Mucosa of descending colon (tissue), 3 donors: Measurements from ENCODE around the gene SSB. TPM values are rescaled to one million over a fixed set of nuclear protein-coding genes. Genes with fewer than 3 reads are reported as not detected.
"Not testable (repeated sequence)": the region's sequence is repeated elsewhere in the genome, so short reads cannot be mapped to it uniquely, and the experiment has no call there.

Experiments used
- ATAC-seq: fragments of 200-7000 bp; cut with Tn5 transposase; one replicate; pipeline ENCODE4 v1.9.1; 2020; ENCODE audit warnings: mild to moderate bottlenecking, moderate library complexity
- DNase-seq, 3 donors: peaks; one replicate each; pipeline ENCODE4 v3.0.0-alpha.2; 2020
- H3K36me3 ChIP-seq: fragments of 200-600 bp; one replicate; pipeline ENCODE4 v1.8.0; 2021; ENCODE audit warnings: low read depth, mild to moderate bottlenecking
- H3K4me1 ChIP-seq: fragments of 200-600 bp; one replicate; pipeline ENCODE4 v1.8.0; 2021; ENCODE audit warnings: low read depth, mild to moderate bottlenecking
- H3K4me3 ChIP-seq: fragments of 200-600 bp; one replicate; pipeline ENCODE4 v1.8.0; 2021; ENCODE audit warnings: mild to moderate bottlenecking
- H3K9me3 ChIP-seq: fragments of 200-600 bp; one replicate; pipeline ENCODE4 v1.8.0; 2021; ENCODE audit warnings: mild to moderate bottlenecking
- intact Hi-C, 2 donors: fragments of 100-400 bp; cut with DNase I in 1 of 2; cut with micrococcal nuclease in 1 of 2; formaldehyde crosslinking; loops; one replicate each; pipeline versions ENCODE4 v1.11.0 to v1.11.1; 2022; cut with DNase I, micrococcal nuclease
- total RNA-seq, 3 donors: library from RNA; stranded (reverse); fragmentation: NEBNext Ultra II Directional in 2 of 3; extraction: Animal tissue kit (Norgen Biotek cat#: 25700) in 2 of 3; gene quantifications; one replicate each; pipeline versions ENCODE4 v1.2.1 to v1.2.4, GENCODE V29; 2021 to 2023
- TF ChIP-seq, protein P1 (sequence below): fragments of 200-600 bp; IDR thresholded peaks from one replicate; pipeline ENCODE4 v1.8.0; 2022; ENCODE audit warnings: antibody characterized with exemption, mild to moderate bottlenecking
- donor health status: DM: no; HTN: no; CAD: no; lungs with moderate emphysema.
- donor health status: DM: no; HTN: no; CAD: no.
- donor health status: DM: no; HTN: yes; CAD: no.

Gene SSB
- total RNA-seq, 3 donors from 2014 or later = 29.2 to 72.3 (median 52.9) TPM

DNA sequence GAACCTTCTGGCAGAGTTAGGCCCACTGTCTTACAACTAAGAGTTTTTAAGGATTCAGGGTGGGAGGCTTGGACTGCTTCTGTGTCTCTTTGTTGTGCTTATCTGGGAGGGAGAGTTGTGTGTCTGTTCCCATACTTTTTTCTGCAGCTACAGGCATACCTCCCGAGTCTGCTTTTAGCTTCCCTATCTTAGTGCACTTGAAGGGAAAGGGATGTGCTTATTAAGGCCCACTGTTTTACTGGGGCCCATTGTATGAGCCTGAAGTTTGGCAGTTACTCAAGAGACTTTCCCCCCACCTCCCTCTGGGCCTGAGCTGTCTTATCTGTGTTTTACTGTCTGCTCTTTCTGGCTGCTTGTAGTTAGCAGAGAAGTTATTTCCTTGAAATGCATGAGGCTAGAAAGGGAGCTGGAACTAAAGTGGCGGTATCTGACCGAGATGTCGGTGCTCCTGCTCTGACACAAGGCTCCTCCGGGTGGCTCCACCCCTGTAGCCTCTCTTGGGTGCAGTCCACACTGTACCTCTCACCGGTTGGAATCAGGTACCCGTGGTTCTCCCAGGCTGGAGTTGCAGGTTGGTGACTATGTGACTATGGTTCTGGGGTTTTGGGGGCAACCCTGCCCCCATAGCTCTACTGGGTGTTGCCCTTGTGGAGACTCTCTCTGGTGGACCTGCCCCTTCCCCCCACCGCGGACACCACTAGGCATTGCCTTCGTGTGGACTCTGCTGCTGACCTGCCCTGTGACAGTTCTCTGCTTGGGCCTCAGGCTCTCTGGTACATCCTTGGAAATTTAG lies 41.5 kb downstream of the SSB start:
- ATAC-seq = peak; percentile 63

DNA sequence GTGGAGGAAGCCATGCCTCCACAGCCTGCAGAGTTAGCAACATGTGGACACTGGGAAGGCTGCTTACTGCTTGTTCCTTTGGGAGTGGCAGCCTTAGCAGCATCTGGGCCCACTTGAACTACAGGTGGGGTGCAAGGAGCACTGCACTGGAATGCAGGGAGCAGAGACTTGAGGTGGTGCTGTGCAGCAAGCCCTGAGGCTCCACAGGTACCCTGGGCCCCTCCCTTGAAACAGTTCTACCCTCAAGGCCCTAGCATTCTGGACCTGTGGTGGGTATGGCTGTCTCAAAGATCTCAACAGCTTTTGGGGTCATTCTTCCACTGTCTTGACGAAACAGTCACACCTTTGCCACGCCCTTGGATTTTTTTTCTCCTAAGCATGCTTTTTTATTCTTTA lies 42.1 kb downstream of the SSB start:
- no peak for DNase-seq
- TF ChIP-seq, protein P1, sequence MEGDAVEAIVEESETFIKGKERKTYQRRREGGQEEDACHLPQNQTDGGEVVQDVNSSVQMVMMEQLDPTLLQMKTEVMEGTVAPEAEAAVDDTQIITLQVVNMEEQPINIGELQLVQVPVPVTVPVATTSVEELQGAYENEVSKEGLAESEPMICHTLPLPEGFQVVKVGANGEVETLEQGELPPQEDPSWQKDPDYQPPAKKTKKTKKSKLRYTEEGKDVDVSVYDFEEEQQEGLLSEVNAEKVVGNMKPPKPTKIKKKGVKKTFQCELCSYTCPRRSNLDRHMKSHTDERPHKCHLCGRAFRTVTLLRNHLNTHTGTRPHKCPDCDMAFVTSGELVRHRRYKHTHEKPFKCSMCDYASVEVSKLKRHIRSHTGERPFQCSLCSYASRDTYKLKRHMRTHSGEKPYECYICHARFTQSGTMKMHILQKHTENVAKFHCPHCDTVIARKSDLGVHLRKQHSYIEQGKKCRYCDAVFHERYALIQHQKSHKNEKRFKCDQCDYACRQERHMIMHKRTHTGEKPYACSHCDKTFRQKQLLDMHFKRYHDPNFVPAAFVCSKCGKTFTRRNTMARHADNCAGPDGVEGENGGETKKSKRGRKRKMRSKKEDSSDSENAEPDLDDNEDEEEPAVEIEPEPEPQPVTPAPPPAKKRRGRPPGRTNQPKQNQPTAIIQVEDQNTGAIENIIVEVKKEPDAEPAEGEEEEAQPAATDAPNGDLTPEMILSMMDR = no peak
- no peak overlapping the region for H3K4me3 ChIP-seq
- ATAC-seq = no peak
- peaks cover 3% of the 10 kb centered on the region for H3K4me1 ChIP-seq
- no peaks in the 10 kb centered on the region for H3K36me3 ChIP-seq
- intact Hi-C loops = no loop called here
- H3K9me3 ChIP-seq = no peaks in the 10 kb centered on the region

More for the DNA sequence above, 41.5 kb downstream of the SSB start:
- no peak for DNase-seq
- Histone ChIP-seq H3K4me3 (no peak overlapping the region), H3K9me3 (no peaks in the 10 kb centered on the region), H3K36me3 (no peaks in the 10 kb centered on the region), H3K4me1 (peaks cover 3% of the 10 kb centered on the region)
- TF ChIP-seq, protein P1 = no peak
- intact Hi-C loops = loop anchor here in 1 of 2 donors (10.0 kb wide), 1 partner anchor 85 kb away; no protein-coding TSS in a partner anchor

DNA sequence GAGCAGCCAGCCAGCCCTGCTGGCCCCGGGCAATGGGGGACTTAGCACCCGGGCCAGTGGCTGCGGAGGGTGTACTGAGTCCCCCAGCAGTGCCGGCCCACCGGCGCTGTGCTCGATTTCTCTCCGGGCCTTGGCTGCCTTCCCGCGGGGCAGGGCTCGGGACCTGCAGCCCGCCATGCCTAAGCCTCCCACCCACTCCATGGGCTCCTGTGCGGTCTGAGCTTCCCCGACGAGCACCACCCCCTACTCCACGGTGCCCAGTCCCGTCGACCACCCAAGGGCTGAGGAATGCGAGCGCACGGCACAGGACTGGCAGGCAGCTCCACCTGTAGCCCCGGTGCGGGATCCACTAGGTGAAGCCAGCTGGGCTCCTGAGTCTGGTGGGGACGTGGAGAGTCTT lies 43.0 kb downstream of the SSB start:
- H3K9me3 ChIP-seq, H3K4me1 ChIP-seq, H3K4me3 ChIP-seq, ATAC-seq, DNase-seq, H3K36me3 ChIP-seq, intact Hi-C loops: not testable (repeated sequence)

DNA sequence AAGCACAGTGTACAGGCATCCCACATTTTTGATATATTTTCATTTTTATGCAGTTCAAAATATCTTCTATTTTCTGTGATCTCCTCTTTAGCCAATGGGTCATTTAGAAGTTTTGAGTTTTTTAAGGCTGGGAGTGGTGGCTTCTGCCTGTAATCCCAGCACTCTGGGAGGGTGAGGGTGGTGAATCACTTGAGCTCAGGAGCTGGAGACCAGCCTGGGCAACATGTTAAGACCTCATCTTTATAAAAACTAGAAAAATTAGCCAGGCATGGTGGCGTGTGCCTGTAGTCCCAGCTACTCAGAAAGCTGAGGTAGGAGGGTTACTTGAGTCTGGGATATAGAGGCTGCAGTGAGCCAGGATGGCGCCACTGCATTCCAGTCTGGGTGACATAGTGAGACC lies 46.3 kb downstream of the SSB start:
- no peak overlapping the region for H3K4me3 ChIP-seq
- TF ChIP-seq, protein P1 = no peak
- ATAC-seq (no peak), DNase-seq (no peak)
- no peaks in the 10 kb centered on the region for H3K9me3 ChIP-seq
- intact Hi-C loops = no loop called here
- no peaks in the 10 kb centered on the region for H3K4me1 ChIP-seq
- H3K36me3 ChIP-seq = no peaks in the 10 kb centered on the region

DNA sequence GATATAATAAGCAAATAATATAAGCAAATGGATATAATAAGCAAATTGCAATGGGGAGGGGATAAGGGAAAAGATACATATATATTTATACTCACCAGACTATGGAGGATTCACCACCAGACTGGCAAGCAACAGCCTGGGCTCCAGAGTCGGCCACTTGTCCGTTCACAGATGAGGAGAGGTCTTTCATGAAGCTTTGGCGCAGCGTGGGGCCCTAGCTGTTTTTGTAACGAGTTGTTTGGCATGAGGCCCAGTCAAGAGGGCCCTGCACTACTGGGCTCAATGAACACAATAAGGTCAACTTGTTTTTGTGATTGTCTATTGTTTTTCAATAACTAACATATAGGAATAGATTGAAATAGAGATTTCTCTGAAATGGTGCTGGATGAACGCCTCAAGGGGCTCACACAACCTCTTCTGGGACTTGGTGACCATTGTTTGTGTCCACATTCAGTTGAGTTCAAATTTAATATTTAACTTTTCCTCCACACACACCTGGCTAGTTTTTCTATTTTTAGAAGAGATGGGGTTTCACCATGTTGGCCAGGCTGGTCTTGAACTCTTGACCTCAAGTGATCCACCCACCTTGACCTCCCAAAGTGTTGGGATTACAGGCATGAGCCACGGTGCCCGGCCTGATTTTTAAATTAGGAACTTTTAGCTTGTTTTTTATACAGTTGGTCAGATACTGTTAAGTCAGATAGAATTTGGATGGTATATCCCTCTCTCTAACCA lies 50.5 kb downstream of the SSB start:
- ATAC-seq, H3K36me3 ChIP-seq, H3K9me3 ChIP-seq, H3K4me1 ChIP-seq, DNase-seq, H3K4me3 ChIP-seq, intact Hi-C loops: not testable (repeated sequence)

DNA sequence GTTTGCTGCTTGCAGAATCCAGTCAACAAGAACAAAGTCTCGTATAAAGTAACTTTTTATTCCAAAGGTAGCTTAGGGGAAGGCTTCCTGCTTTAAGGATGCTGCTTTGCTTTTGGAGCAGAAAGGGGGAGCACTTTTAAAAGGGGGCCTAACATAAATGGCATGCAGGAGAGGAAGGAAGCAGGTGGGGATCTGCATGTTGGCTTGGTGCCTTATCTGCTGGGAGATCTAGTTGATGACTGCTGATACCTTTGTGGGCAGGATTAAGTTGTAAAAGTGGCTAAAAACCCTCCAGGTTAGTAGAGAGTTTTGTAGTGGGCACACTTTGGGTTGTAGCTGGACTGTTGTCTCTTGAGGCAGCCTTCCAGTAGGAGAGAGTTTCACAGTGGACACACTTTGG lies 51.0 kb downstream of the SSB start:
- Histone ChIP-seq H3K9me3 (no peaks in the 10 kb centered on the region), H3K4me1 (no peaks in the 10 kb centered on the region), H3K36me3 (no peaks in the 10 kb centered on the region), H3K4me3 (no peak overlapping the region)
- ATAC-seq (no peak), DNase-seq (no peak)
- intact Hi-C loops = no loop called here
- TF ChIP-seq, protein P1 = no peak
